PC-3 (cell line): ENCODE results near the gene NTM. TPM values are rescaled to one million over a fixed set of nuclear protein-coding genes. Genes with fewer than 3 reads are reported as not detected.

ENCODE experiments used
- ATAC-seq: fragments of 200-7000 bp; cut with Tn5 transposase; 2 replicates; pipeline ENCODE4 v1.9.1; 2020; ENCODE audit warnings: mild to moderate bottlenecking, moderate library complexity
- BruUV-seq: library from RNA; stranded (reverse); fragments of 400-500 nt; replicated peaks from 2 replicates; lab custom pipeline; 2021; lab: Mats Ljungman, UMichigan
- CTCF ChIA-PET: fragments of 300-600 bp; sonication (Branson Sonifier 250); formaldehyde crosslinking; loops from one replicate; lab custom pipeline; 2022; ENCODE audit warnings: antibody characterized with exemption; lab: Charles Lee
- POLR2A ChIA-PET: fragments of 300-600 bp; sonication (Branson Sonifier 250); formaldehyde crosslinking; loops from one replicate; lab custom pipeline; 2022; ENCODE audit warnings: antibody characterized with exemption; ENCODE audit not compliant: unreplicated experiment; lab: Charles Lee
- DNase-seq: peaks from one replicate; pipeline ENCODE4 v3.0.0-alpha.2; 2015
- H2AFZ ChIP-seq: fragments of 300-600 bp; sonication (generic); 2 replicates; pipeline ENCODE4 v1.6.0; 2016; ENCODE audit warnings: antibody characterized with exemption, low read length
- H3F3A ChIP-seq: fragments of 300-600 bp; sonication (generic); one replicate; pipeline ENCODE4 v1.6.0; 2017; ENCODE audit warnings: antibody characterized with exemption, low read length, control low read depth, mild to moderate bottlenecking; ENCODE audit not compliant: unreplicated experiment
- H3K27ac ChIP-seq: fragments of 300-600 bp; sonication (generic); 2 replicates; pipeline ENCODE4 v1.5.1; 2016; ENCODE audit warnings: mild to moderate bottlenecking, low read length
- H3K27me3 ChIP-seq: fragments of 300-600 bp; sonication (generic); 2 replicates; pipeline ENCODE4 v1.6.1; 2016; ENCODE audit warnings: low read length, mixed read lengths
- H3K36me3 ChIP-seq: fragments of 300-600 bp; sonication (generic); 2 replicates; pipeline ENCODE4 v1.6.1; 2016; ENCODE audit warnings: low read depth, mixed run types, low read length, mixed read lengths
- H3K4me1 ChIP-seq: fragments of 300-600 bp; sonication (generic); 2 replicates; pipeline ENCODE4 v1.5.1; 2016; ENCODE audit warnings: low read length; ENCODE audit not compliant: insufficient read depth
- H3K4me2 ChIP-seq: fragments of 300-600 bp; sonication (generic); 2 replicates; pipeline ENCODE4 v1.6.0; 2016; ENCODE audit warnings: low read length
- H3K4me3 ChIP-seq: fragments of 300-600 bp; sonication (generic); 2 replicates; pipeline ENCODE4 v1.5.1; 2016; ENCODE audit warnings: mild to moderate bottlenecking, low read length, mixed read lengths
- H3K79me2 ChIP-seq: fragments of 300-600 bp; sonication (generic); 2 replicates; pipeline ENCODE4 v1.6.1; 2017; ENCODE audit warnings: low read length, mixed read lengths
- H3K9ac ChIP-seq: fragments of 300-600 bp; sonication (generic); 2 replicates; pipeline ENCODE4 v1.6.0; 2016; ENCODE audit warnings: mild to moderate bottlenecking, low read length
- H3K9me2 ChIP-seq: fragments of 300-600 bp; sonication (generic); replicated peaks from 2 replicates; pipeline ENCODE4 v1.6.1; 2016; ENCODE audit warnings: mixed run types, low read length, mixed read lengths
- H3K9me3 ChIP-seq: fragments of 300-600 bp; sonication (generic); 2 replicates; pipeline ENCODE4 v1.6.1; 2016; ENCODE audit warnings: low read length, mixed read lengths
- H4K20me1 ChIP-seq: fragments of 300-600 bp; sonication (generic); 2 replicates; pipeline ENCODE4 v1.6.1; 2016; ENCODE audit warnings: low read length, mixed read lengths
- CTCF ChIP-seq: fragments of 300-600 bp; sonication (generic); conservative IDR thresholded peaks from 2 replicates; pipeline ENCODE4 v1.5.1; 2017; ENCODE audit warnings: antibody characterized with exemption, low read depth, mild to moderate bottlenecking, low read length
- EZH2 ChIP-seq: fragments of 300-600 bp; sonication (generic); IDR thresholded peaks from one replicate; pipeline ENCODE4 v1.6.1; 2017; ENCODE audit warnings: antibody characterized with exemption, mild to moderate bottlenecking, low read length; ENCODE audit not compliant: unreplicated experiment
- EZH2phosphoT487 ChIP-seq: fragments of 300-600 bp; sonication (generic); IDR thresholded peaks from 2 replicates; pipeline ENCODE4 v1.6.1; 2018; ENCODE audit warnings: mild to moderate bottlenecking, antibody characterized with exemption, low read length, borderline replicate concordance
- intact Hi-C: fragments of 100-400 bp; cut with micrococcal nuclease; formaldehyde crosslinking; loops from 2 replicates; pipeline ENCODE4 v1.9.0; 2023
- total RNA-seq: library from RNA; depleted of rRNA; stranded (reverse); fragments of >200 nt; gene quantifications from 2 replicates; pipeline ENCODE4 v1.2.3, GENCODE V29; 2014

The NTM gene
- total RNA-seq, 1 experiment from 2014 or later, result not detected

GRCh38 chr11:131964698-131965483 is 594.5 kb downstream of the NTM start:
- BruUV-seq, result no TSS peak
- no peak overlapping the region for H3K4me2 ChIP-seq
- H3K9me3 ChIP-seq, result peaks cover 23% of the 10 kb centered on the region; the same call in 1 of the 2 replicates
- intact Hi-C loops, result no loop called here
- no peaks in the 10 kb centered on the region for H3K27me3 ChIP-seq
- H3F3A ChIP-seq, result no peaks in the 10 kb centered on the region
- no peak for DNase-seq
- H3K9me2 ChIP-seq, result no peaks in the 10 kb centered on the region
- TF ChIP-seq EZH2phosphoT487 (no peak), EZH2 (no peak), CTCF (no peak)
- H3K4me1 ChIP-seq, result no peaks in the 10 kb centered on the region
- no peak for ATAC-seq
- H3K9ac ChIP-seq, result no peak overlapping the region
- no peaks in the 10 kb centered on the region for H4K20me1 ChIP-seq
- ChIA-PET CTCF (no interaction called here), POLR2A (no interaction called here)
- H3K36me3 ChIP-seq, result no peaks in the 10 kb centered on the region
- H3K79me2 ChIP-seq, result no peaks in the 10 kb centered on the region
- no peak overlapping the region for H2AFZ ChIP-seq
- no peak overlapping the region for H3K4me3 ChIP-seq
- no peak overlapping the region for H3K27ac ChIP-seq

- Histone ChIP-seq H3K4me1 (no peaks in the 10 kb centered on the region), H2AFZ (no peak overlapping the region), H3K9me2 (no peaks in the 10 kb centered on the region), H3K4me3 (no peak overlapping the region), H3K36me3 (no peaks in the 10 kb centered on the region), H3K79me2 (no peaks in the 10 kb centered on the region), H3K4me2 (no peak overlapping the region), H3K9me3 (peaks cover 23% of the 10 kb centered on the region; the same call in 1 of the 2 replicates), H3F3A (no peaks in the 10 kb centered on the region), H3K27me3 (no peaks in the 10 kb centered on the region), H3K9ac (no peak overlapping the region), H3K27ac (no peak overlapping the region), H4K20me1 (no peaks in the 10 kb centered on the region)
- DNase-seq, result no peak
- POLR2A ChIA-PET, result no interaction called here
- no peak for ATAC-seq
- BruUV-seq, result no TSS peak
- CTCF ChIA-PET, result no interaction called here
- TF ChIP-seq EZH2 (no peak), CTCF (no peak), EZH2phosphoT487 (no peak)
- intact Hi-C loops, result no loop called here
These were observed 595.1 kb downstream of the NTM start for GRCh38 chr11:131965504-131965903.

- Histone ChIP-seq H3K4me3 (no peak overlapping the region), H3K4me2 (no peak overlapping the region), H2AFZ (no peak overlapping the region), H3K79me2 (no peaks in the 10 kb centered on the region), H4K20me1 (no peaks in the 10 kb centered on the region), H3K4me1 (no peaks in the 10 kb centered on the region), H3K36me3 (no peaks in the 10 kb centered on the region), H3F3A (no peaks in the 10 kb centered on the region), H3K9me2 (no peaks in the 10 kb centered on the region), H3K9ac (no peak overlapping the region), H3K27ac (no peak overlapping the region), H3K27me3 (no peaks in the 10 kb centered on the region), H3K9me3 (peaks cover 19% of the 10 kb centered on the region; the same call in 1 of the 2 replicates)
- POLR2A ChIA-PET, result no interaction called here
- intact Hi-C loops, result no loop called here
- CTCF ChIA-PET, result no interaction called here
- BruUV-seq, result no TSS peak
- DNase-seq, result no peak
- no peak for TF ChIP-seq EZH2
- no peak for TF ChIP-seq EZH2phosphoT487
- TF ChIP-seq CTCF, result no peak
- ATAC-seq, result no peak
These were observed 596.3 kb downstream of the NTM start for GRCh38 chr11:131966667-131967066.
